ENCODE data around the gene PARD3. TPM values are rescaled to one million over a fixed set of nuclear protein-coding genes. Genes with fewer than 3 reads are reported as not detected.

PARD3 gene
- total RNA-seq, 4 donors from 2014 or later, result 39.2 to 124 (median 48.0) TPM

DNA sequence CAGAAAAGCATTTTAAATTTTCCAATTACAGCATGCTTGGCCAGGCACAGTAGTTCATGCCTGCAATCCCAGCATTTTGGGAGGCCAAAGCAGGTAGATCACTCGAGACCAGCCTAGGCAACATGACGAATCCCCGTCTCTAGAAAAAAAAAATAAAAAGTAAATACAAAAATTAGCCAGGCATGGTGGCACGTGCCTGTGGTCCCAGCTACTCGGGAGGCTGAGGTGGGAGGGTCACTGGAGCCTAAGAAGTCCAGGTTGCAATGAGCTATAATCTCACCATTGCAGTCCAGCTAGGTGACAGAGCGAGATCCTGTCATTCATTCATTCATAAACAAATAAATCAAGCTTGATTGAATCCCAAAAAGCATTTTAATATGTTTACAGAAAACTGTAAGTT is 234.9 kb downstream of the PARD3 start:
- H3K36me3 ChIP-seq, result no peaks in the 10 kb centered on the region
- H3K27me3 ChIP-seq, result no peaks in the 10 kb centered on the region
- no peak for DNase-seq
- no peak overlapping the region for H3K4me3 ChIP-seq
- TF ChIP-seq POLR2A (IDR thresholded peaks at IDR 0.05), result no peak
- TF ChIP-seq, protein P1, sequence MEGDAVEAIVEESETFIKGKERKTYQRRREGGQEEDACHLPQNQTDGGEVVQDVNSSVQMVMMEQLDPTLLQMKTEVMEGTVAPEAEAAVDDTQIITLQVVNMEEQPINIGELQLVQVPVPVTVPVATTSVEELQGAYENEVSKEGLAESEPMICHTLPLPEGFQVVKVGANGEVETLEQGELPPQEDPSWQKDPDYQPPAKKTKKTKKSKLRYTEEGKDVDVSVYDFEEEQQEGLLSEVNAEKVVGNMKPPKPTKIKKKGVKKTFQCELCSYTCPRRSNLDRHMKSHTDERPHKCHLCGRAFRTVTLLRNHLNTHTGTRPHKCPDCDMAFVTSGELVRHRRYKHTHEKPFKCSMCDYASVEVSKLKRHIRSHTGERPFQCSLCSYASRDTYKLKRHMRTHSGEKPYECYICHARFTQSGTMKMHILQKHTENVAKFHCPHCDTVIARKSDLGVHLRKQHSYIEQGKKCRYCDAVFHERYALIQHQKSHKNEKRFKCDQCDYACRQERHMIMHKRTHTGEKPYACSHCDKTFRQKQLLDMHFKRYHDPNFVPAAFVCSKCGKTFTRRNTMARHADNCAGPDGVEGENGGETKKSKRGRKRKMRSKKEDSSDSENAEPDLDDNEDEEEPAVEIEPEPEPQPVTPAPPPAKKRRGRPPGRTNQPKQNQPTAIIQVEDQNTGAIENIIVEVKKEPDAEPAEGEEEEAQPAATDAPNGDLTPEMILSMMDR (IDR thresholded peaks at IDR 0.05), result no peak
- no peaks in the 10 kb centered on the region for H3K4me1 ChIP-seq
- no peaks in the 10 kb centered on the region for H3K9me3 ChIP-seq
- H3K27ac ChIP-seq, result no peak overlapping the region

DNA sequence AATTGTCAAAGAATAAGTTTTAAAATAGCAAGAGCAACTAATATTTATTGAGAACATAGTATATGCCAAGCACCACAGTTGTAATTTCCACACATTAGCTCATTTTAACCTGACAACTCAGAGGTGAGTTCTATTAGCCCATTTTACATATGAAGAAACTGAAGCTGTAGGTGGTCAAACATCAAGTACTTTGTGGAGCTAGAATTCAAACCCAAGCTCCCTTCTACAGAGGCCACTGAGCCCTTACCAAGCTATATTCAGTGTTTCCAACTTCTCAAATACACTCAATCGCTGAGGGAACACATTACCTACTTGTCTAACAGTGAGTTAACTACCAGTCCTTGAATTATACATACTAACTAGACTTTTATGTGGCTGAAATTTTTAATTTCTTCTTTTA is 236.6 kb downstream of the PARD3 start:
- Histone ChIP-seq H3K27ac (no peak overlapping the region), H3K4me1 (no peaks in the 10 kb centered on the region), H3K27me3 (no peaks in the 10 kb centered on the region), H3K9me3 (no peaks in the 10 kb centered on the region), H3K36me3 (no peaks in the 10 kb centered on the region), H3K4me3 (no peak overlapping the region)
- no peak for DNase-seq
- TF ChIP-seq POLR2A (IDR thresholded peaks at IDR 0.05), result no peak
- TF ChIP-seq, protein P1 (IDR thresholded peaks at IDR 0.05), result no peak

DNA sequence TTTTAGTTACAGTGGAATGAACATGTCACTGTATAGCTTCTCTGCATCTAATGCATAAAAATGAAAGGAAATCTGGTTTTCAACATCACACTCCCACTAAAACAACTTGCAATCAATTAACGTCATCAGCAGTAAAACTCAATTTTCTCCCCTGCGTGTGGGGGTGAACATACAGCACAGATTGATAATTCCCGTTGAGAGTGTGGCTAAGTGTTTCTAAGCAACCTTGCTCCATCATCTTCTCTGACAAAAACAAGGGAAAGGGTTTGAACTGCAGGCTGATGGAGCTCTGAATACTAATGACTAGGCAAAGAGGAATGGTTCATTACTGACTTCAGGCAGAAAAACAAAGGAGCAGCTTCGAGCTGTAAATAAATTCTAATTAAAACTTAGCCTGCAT is 238.3 kb downstream of the PARD3 start:
- Histone ChIP-seq H3K36me3 (no peaks in the 10 kb centered on the region), H3K4me3 (no peak overlapping the region), H3K4me1 (no peaks in the 10 kb centered on the region), H3K9me3 (no peaks in the 10 kb centered on the region), H3K27ac (no peak overlapping the region), H3K27me3 (no peaks in the 10 kb centered on the region)
- no peak for DNase-seq
- no peak for TF ChIP-seq POLR2A (IDR thresholded peaks at IDR 0.05)
- TF ChIP-seq, protein P1 (IDR thresholded peaks at IDR 0.05), result no peak

DNA sequence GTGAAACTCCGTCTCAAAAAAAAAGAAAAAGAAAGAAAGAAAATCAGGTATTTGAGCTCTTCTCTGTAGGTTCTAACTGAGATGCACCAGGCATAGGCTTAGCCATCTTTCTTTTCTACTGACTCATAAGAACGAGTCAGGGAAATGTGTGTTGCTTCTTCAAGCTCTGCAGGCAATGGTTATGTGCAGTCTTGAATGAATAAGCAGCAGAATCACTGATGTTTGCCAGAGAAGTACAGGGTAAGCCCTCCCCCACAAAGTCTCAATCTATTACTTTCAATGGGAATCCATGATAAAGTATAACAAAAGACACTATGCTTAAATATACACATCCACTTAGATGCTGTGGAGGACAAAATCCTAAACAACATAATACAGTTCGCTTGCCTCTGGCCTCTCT is 239.2 kb downstream of the PARD3 start:
- H3K4me3 ChIP-seq, result no peak overlapping the region
- no peak for DNase-seq
- H3K27ac ChIP-seq, result no peak overlapping the region
- H3K4me1 ChIP-seq, result no peaks in the 10 kb centered on the region
- TF ChIP-seq POLR2A (IDR thresholded peaks at IDR 0.05), result no peak
- TF ChIP-seq, protein P1 (IDR thresholded peaks at IDR 0.05), result no peak
- H3K27me3 ChIP-seq, result no peaks in the 10 kb centered on the region
- no peaks in the 10 kb centered on the region for H3K36me3 ChIP-seq
- no peaks in the 10 kb centered on the region for H3K9me3 ChIP-seq

DNA sequence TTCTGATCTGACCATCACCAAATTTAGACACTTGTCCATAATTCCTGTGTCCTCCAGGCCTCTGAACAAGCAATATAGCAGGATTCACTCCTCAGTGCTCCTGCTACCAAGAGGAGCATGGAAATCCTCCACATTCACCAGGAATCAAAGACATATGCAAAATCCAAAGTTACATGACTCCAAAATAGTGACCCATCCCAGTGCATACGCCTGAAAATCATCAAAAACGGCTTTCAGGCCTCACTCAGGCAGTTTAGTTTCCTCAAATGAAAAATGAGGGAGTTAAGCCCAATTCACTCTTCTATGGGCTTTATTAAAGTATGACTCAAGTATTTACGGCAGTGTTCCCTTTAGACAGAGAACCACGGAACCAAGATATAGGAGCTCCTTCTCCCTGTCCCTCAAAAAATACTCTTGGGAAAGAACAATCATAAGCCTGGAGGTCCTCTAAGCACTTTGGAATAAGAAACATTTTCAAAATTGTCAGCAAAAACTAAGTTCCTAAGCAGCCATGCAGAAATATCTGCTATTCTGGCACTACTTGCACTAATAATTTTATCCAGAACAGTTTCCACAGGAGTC is 240.7 kb downstream of the PARD3 start:
- Histone ChIP-seq H3K36me3 (no peaks in the 10 kb centered on the region), H3K27ac (no peak overlapping the region), H3K27me3 (no peaks in the 10 kb centered on the region), H3K9me3 (no peaks in the 10 kb centered on the region), H3K4me3 (no peak overlapping the region), H3K4me1 (no peaks in the 10 kb centered on the region)
- TF ChIP-seq, protein P1 (IDR thresholded peaks at IDR 0.05), result no peak
- no peak for TF ChIP-seq POLR2A (IDR thresholded peaks at IDR 0.05)
- DNase-seq, result no peak

DNA sequence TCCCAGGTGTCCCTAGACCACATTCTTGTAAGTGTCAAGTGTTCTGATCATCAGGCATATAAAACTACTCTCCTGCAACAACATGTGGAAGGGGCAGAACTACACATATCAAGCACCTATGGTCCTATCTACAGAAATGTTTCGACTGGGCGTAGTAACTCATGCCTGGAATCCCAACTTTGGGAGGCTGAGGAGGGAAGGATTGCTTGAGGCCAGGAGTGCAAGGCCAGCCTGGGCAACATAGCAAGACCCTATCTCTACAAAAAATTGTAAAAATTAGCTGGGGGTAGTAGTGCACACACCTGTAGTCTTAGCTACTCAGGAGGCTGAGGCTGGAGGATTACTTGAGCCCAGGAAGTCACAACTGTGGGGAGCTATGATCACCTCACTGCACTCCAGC is 244.2 kb downstream of the PARD3 start:
- no peak for DNase-seq
- TF ChIP-seq POLR2A (IDR thresholded peaks at IDR 0.05), result no peak
- TF ChIP-seq, protein P1 (IDR thresholded peaks at IDR 0.05), result no peak
- no peak overlapping the region for H3K27ac ChIP-seq
- no peaks in the 10 kb centered on the region for H3K4me1 ChIP-seq
- H3K27me3 ChIP-seq, result no peaks in the 10 kb centered on the region
- no peak overlapping the region for H3K4me3 ChIP-seq
- no peaks in the 10 kb centered on the region for H3K36me3 ChIP-seq
- no peaks in the 10 kb centered on the region for H3K9me3 ChIP-seq

Data from Peyer's patch (tissue), 4 donors.